ENCODE data around the gene SPACA7. TPM values are rescaled to one million over a fixed set of nuclear protein-coding genes. Genes with fewer than 3 reads are reported as not detected.

SPACA7 gene
- polyA plus RNA-seq, 3 donors, result not detected

DNA sequence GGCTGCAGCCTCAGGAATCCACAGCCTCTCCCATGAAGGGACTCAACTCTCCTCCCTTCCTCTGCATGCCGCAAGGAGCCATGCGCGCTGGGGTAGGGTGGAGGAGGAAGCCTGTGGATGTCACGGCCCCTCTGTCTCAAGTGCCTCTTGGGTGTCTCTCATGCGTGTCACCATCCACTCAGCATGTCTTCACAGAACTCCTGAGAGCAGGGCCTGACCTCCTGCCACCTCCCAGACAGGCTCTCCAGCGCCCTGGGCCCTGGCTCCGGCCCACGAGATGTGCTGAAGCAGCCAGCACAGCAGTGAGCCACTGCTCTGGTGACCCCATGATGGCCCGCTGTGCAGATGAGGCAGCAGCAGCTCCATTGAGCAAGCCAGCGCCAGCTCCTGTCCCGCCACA lies 25.9 kb upstream of the SPACA7 start:
- H4K20me1 ChIP-seq (ENCODE audit: insufficient read depth, low read length), result no peaks in the 10 kb centered on the region
- H3K27me3 ChIP-seq (ENCODE audit: control insufficient read depth in 2 of 2, insufficient read depth in 2 of 2, low read length in 2 of 2), result peaks cover 6 to 23% of the 10 kb centered on the region in 2 donors
- no peak for DNase-seq
- no peak overlapping the region for H3K9ac ChIP-seq (ENCODE audit: insufficient read depth, low read length, poor library complexity, severe bottlenecking)
- no peaks in the 10 kb centered on the region for H3K36me3 ChIP-seq (replicated peaks in 1 of 2; ENCODE audit: control insufficient read depth in 1 of 2, insufficient read depth in 2 of 2, low read length in 2 of 2)
- Mint-ChIP-seq H3K9me3 (peaks cover 0 to 2% (median 0%) of the 10 kb centered on the region in 7 donors), H3K27ac (no peak overlapping the region), H3K4me1 (no peaks in the 10 kb centered on the region), H3K36me3 (no peaks in the 10 kb centered on the region), H3K27me3 (ENCODE audit: low read depth in 3 of 3) (peaks cover 29 to 34% (median 34%) of the 10 kb centered on the region in 3 donors), H3K4me3 (no peak overlapping the region)
- WGBS (ENCODE audit: insufficient coverage), result 84% methylated on average over 6 of the region's 11 CpGs
- no peak overlapping the region for H3K4me3 ChIP-seq (replicated peaks in 1 of 3; ENCODE audit: low read depth in 2 of 3, low read length in 3 of 3)
- no peaks in the 10 kb centered on the region for H3K79me2 ChIP-seq (ENCODE audit: insufficient read depth, low read length)
- H2AFZ ChIP-seq (ENCODE audit: insufficient read depth, low read depth, low read length, poor library complexity, severe bottlenecking), result no peak overlapping the region
- H3K4me2 ChIP-seq (replicated peaks; ENCODE audit: extremely low read depth, low read length, poor library complexity, severe bottlenecking), result no peak overlapping the region
- no peak overlapping the region for H3K27ac ChIP-seq (ENCODE audit: low read depth in 1 of 2, low read length in 2 of 2)
- peaks cover 0 to 6% of the 10 kb centered on the region in 2 donors for H3K9me3 ChIP-seq (replicated peaks in 1 of 2; ENCODE audit: control insufficient read depth in 1 of 2, insufficient read depth in 1 of 2, low read length in 2 of 2)
- intact Hi-C loops (cut with micrococcal nuclease), result no loop called here
- no peaks in the 10 kb centered on the region for H3K4me1 ChIP-seq (ENCODE audit: control insufficient read depth in 1 of 2, insufficient read depth in 2 of 2, low read length in 2 of 2)
- TF ChIP-seq, protein P1, sequence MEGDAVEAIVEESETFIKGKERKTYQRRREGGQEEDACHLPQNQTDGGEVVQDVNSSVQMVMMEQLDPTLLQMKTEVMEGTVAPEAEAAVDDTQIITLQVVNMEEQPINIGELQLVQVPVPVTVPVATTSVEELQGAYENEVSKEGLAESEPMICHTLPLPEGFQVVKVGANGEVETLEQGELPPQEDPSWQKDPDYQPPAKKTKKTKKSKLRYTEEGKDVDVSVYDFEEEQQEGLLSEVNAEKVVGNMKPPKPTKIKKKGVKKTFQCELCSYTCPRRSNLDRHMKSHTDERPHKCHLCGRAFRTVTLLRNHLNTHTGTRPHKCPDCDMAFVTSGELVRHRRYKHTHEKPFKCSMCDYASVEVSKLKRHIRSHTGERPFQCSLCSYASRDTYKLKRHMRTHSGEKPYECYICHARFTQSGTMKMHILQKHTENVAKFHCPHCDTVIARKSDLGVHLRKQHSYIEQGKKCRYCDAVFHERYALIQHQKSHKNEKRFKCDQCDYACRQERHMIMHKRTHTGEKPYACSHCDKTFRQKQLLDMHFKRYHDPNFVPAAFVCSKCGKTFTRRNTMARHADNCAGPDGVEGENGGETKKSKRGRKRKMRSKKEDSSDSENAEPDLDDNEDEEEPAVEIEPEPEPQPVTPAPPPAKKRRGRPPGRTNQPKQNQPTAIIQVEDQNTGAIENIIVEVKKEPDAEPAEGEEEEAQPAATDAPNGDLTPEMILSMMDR (IDR thresholded peaks at IDR 0.05), result no peak

DNA sequence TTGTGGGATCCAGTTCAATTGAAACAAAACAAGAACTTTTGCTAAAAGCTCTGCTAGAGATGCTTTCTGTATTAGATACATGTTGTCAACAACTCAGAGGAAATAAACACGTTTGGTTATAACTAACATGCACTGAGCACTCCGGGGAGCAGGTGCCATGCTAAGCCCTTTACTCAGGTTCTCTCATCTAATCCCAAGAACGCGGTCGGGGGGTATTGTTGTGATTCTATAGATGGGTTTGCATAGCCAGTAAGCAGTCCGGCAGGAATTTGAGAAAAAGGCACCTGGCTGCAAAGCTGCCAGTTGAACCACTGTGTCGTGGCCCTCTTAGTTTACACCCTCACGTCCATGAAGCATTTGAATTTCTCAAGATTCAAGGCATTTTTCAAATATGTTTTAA lies 24.3 kb upstream of the SPACA7 start:
- Mint-ChIP-seq H3K4me1 (no peaks in the 10 kb centered on the region), H3K27ac (no peak overlapping the region), H3K36me3 (no peaks in the 10 kb centered on the region), H3K27me3 (ENCODE audit: low read depth in 3 of 3) (peaks cover 17 to 22% (median 18%) of the 10 kb centered on the region in 3 donors), H3K9me3 (peaks cover 0 to 2% (median 0%) of the 10 kb centered on the region in 7 donors), H3K4me3 (no peak overlapping the region)
- Histone ChIP-seq H3K27me3 (ENCODE audit: control insufficient read depth in 2 of 2, insufficient read depth in 2 of 2, low read length in 2 of 2) (peaks cover 2 to 10% of the 10 kb centered on the region in 2 donors), H3K79me2 (ENCODE audit: insufficient read depth, low read length) (no peaks in the 10 kb centered on the region), H3K4me1 (ENCODE audit: control insufficient read depth in 1 of 2, insufficient read depth in 2 of 2, low read length in 2 of 2) (no peaks in the 10 kb centered on the region), H3K9me3 (replicated peaks in 1 of 2; ENCODE audit: control insufficient read depth in 1 of 2, insufficient read depth in 1 of 2, low read length in 2 of 2) (no peaks in the 10 kb centered on the region), H3K4me2 (replicated peaks; ENCODE audit: extremely low read depth, low read length, poor library complexity, severe bottlenecking) (no peak overlapping the region), H2AFZ (ENCODE audit: insufficient read depth, low read depth, low read length, poor library complexity, severe bottlenecking) (no peak overlapping the region), H3K36me3 (replicated peaks in 1 of 2; ENCODE audit: control insufficient read depth in 1 of 2, insufficient read depth in 2 of 2, low read length in 2 of 2) (no peaks in the 10 kb centered on the region), H3K4me3 (replicated peaks in 1 of 3; ENCODE audit: low read depth in 2 of 3, low read length in 3 of 3) (no peak overlapping the region), H3K27ac (ENCODE audit: low read depth in 1 of 2, low read length in 2 of 2) (no peak overlapping the region), H4K20me1 (ENCODE audit: insufficient read depth, low read length) (no peaks in the 10 kb centered on the region), H3K9ac (ENCODE audit: insufficient read depth, low read length, poor library complexity, severe bottlenecking) (no peak overlapping the region)
- no peak for DNase-seq
- intact Hi-C loops (cut with micrococcal nuclease), result no loop called here
- TF ChIP-seq, protein P1 (IDR thresholded peaks at IDR 0.05), result no peak
- WGBS (ENCODE audit: insufficient coverage), result no CpG with 5 or more reads among the region's 8 CpGs

All from CD14-positive monocyte (primary cell).